Measurements from ENCODE around the gene USP6. TPM values are rescaled to one million over a fixed set of nuclear protein-coding genes. Genes with fewer than 3 reads are reported as not detected.
"Not testable (repeated sequence)": the region's sequence is repeated elsewhere in the genome, so short reads cannot be mapped to it uniquely, and the experiment has no call there.

The USP6 gene
- total and polyA plus RNA-seq, 2 experiments from 2014 or later: 0.07 to 0.11 TPM

DNA sequence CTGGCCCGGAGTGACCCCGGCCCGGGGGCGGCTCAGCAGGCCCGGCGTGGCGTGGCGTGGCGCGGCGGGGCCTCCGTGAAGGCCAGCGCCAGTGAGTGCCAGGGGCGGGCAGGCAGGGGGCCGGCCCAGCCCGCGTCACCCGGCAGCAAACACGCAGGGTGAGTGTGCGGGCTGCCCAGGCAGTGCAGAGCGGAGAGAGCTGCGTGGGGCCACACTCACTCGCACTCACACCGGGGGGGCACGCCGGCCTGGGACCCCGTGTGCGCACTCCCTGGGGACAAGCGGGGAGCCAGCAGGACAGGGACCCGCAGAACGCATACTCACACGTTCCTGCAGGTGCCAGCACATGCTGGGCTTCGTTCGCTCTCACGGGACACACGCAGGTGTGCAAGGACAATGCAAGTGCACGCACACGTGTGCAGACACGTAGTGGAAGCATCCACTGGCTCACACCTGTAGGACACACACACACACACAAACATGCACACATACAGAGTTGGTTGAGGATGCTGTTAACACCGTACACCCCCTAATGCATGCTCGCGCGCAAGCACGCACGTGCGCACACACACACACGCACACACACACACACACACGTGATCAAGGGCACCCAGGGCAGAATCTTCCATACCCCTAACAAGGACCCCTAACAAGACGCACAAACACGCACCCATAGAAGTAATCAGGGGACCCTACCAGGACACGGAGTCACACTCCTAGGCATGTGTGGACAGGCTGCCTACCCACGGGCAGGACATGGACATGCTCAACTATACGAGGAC lies 7.7 kb downstream of the USP6 start:
- Histone ChIP-seq H3K4me3 (no peak overlapping the region), H3K27me3 (no peaks in the 10 kb centered on the region), H3K4me1 (ENCODE audit: insufficient read depth) (peaks cover 7% of the 10 kb centered on the region), H3K9me3 (ENCODE audit: low read depth) (no peaks in the 10 kb centered on the region), H3K27ac (no peak overlapping the region), H3K9me2 (replicated peaks; ENCODE audit: insufficient read depth) (no peaks in the 10 kb centered on the region), H3K4me2 (peak overlapping the region; percentile 98), H3K79me2 (no peaks in the 10 kb centered on the region), H4K20me1 (ENCODE audit: insufficient read depth, poor library complexity, severe bottlenecking) (no peaks in the 10 kb centered on the region), H3K36me3 (replicated peaks; ENCODE audit: insufficient read depth, low read depth) (no peaks in the 10 kb centered on the region), H2AFZ (peak overlapping the region; percentile 98)
- no peak for DNase-seq (ENCODE audit: low spot score)
- 94% methylated on average over 32 of the region's 53 CpGs for WGBS (ENCODE audit: low lambda C conversion rate, missing lambda C conversion rate)
- TF ChIP-seq CTCF (IDR thresholded peaks at IDR 0.05; ENCODE audit: poor library complexity) (no peak), EZH2phosphoT487 (IDR thresholded peaks at IDR 0.05; ENCODE audit: low read depth, severe bottlenecking, unreplicated experiment) (no peak), EZH2 (IDR thresholded peaks at IDR 0.05; ENCODE audit: borderline replicate concordance) (no peak)

DNA sequence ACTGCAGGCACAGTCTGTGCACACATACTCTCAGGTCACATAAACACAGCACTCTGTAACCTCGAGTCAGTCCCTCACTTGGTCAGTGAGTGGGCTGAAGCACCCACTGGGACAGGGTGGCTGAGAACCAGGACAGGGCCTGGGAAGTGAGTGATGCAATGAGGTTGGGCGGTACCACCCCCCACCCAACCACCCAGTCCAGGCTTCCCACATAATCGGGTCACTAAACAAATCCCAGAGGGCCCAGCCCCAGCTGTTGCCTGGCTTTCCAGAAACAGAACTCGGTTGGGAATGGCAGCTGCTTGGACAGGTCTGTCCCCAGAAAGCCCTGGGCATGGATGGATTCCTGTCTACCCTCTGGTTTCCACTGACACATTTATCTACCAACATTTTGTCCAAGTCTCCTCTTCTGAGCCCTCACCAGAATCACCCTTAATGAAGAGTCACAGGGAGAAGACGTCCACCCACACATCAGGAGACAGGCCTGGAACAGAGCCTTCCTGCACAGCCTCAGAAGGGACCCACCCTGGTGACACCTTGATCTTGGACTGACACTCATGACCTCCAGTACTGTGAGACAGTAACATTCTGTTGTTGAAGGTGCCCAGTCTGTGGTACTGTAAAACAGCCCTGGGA lies 8.4 kb downstream of the USP6 start:
- 91% methylated on average over 5 of the region's 5 CpGs for WGBS (ENCODE audit: low lambda C conversion rate, missing lambda C conversion rate)
- not testable (repeated sequence) for H3K79me2 ChIP-seq; H3K27ac ChIP-seq; H3K36me3 ChIP-seq (replicated peaks; ENCODE audit: insufficient read depth, low read depth); H3K4me1 ChIP-seq (ENCODE audit: insufficient read depth); H2AFZ ChIP-seq; H4K20me1 ChIP-seq (ENCODE audit: insufficient read depth, poor library complexity, severe bottlenecking); DNase-seq (ENCODE audit: low spot score); H3K9me3 ChIP-seq (ENCODE audit: low read depth); H3K27me3 ChIP-seq; H3K4me2 ChIP-seq; H3K9me2 ChIP-seq (replicated peaks; ENCODE audit: insufficient read depth); H3K4me3 ChIP-seq

DNA sequence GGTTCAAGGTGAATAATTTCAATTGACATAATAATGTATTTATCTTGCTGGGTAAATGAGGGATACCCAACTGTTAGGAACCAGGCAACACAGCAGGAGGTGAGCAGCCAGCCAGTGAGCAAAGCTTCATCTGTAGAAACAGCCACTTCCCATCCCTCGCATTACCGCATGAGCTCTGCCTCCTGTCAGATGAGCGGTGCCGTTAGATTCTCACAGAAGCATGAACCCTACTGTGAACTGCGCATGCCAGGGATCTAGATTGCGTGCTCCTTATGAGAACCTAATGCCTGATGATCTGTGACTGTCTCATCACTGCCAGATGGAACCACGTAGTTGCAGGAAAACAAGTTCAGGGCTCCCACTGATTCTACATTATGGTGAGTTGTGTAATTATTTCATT lies 9.1 kb downstream of the USP6 start:
- H4K20me1 ChIP-seq (ENCODE audit: insufficient read depth, poor library complexity, severe bottlenecking); H3K4me1 ChIP-seq (ENCODE audit: insufficient read depth); H2AFZ ChIP-seq; H3K9me2 ChIP-seq (replicated peaks; ENCODE audit: insufficient read depth); H3K79me2 ChIP-seq; H3K27me3 ChIP-seq; H3K27ac ChIP-seq; H3K36me3 ChIP-seq (replicated peaks; ENCODE audit: insufficient read depth, low read depth); DNase-seq (ENCODE audit: low spot score); H3K9me3 ChIP-seq (ENCODE audit: low read depth); H3K4me3 ChIP-seq; H3K4me2 ChIP-seq: not testable (repeated sequence)
- 90% methylated on average over 7 of the region's 7 CpGs for WGBS (ENCODE audit: low lambda C conversion rate, missing lambda C conversion rate)

- Histone ChIP-seq H3K27ac (no peak overlapping the region), H3K9me3 (ENCODE audit: low read depth) (no peaks in the 10 kb centered on the region), H3K9me2 (replicated peaks; ENCODE audit: insufficient read depth) (no peaks in the 10 kb centered on the region), H3K4me3 (no peak overlapping the region), H3K27me3 (no peaks in the 10 kb centered on the region), H3K4me1 (ENCODE audit: insufficient read depth) (peaks cover 7% of the 10 kb centered on the region), H3K36me3 (replicated peaks; ENCODE audit: insufficient read depth, low read depth) (no peaks in the 10 kb centered on the region), H4K20me1 (ENCODE audit: insufficient read depth, poor library complexity, severe bottlenecking) (no peaks in the 10 kb centered on the region), H2AFZ (no peak overlapping the region), H3K4me2 (no peak overlapping the region), H3K79me2 (no peaks in the 10 kb centered on the region)
- TF ChIP-seq EZH2phosphoT487 (IDR thresholded peaks at IDR 0.05; ENCODE audit: low read depth, severe bottlenecking, unreplicated experiment): no peak
- 83% methylated on average over 13 of the region's 17 CpGs for WGBS (ENCODE audit: low lambda C conversion rate, missing lambda C conversion rate)
- no peak for DNase-seq (ENCODE audit: low spot score)
These were observed 11.1 kb downstream of the USP6 start for GRCh38 chr17:5126719-5127488.

Measured in hepatocyte (in vitro differentiated cells).